Medulla oblongata (tissue), 1 donor: ENCODE results near the gene FGF14.
"Not testable (repeated sequence)": the region's sequence is repeated elsewhere in the genome, so short reads cannot be mapped to it uniquely, and the experiment has no call there.

ENCODE experiments used
- DNase-seq: peaks from one replicate; pipeline ENCODE4 v3.0.0-alpha.2; 2015; ENCODE audit errors: extremely low spot score

Gene FGF14

DNA sequence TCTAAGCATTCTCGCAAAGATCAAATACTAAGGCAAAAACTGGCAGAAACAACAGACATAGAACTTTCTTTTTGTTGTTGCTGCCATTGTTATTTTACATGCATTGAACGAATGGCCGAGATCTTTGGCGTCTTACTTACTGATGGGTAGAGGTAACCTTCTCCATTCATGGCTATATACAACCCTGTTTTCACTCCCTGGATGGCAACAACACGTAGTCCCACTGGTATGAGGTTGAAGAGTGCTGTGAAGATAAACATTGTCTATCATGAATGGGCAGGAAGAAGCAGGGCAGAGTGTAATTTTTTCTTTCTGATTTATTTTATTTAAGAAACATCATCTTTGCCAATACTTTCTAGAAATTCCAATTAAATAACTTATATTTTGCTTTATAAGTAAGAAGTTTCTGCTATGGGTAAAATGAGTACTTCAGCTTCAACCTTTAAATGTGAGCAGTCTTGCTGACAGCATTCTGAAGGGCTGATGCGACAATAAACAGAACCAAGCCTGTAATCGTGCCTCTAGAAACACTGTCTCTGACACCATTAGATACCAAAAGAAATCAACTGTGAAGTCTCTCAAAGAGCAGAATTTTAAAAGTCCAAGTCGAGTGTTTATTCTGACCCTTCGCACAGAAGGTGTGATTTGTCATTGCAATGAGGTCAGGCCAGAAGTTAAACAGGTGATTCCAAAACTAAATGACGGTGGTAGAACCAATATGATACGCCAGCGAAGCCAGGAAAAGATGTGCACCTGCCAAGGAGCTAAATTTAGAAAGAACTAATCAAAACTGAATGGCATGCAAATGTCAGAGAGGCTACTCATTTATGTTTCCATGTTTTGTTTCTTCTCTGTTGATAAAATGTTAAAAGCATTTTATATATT, 533.0 kb downstream of the FGF14 start:
- no peak for DNase-seq

GRCh38 chr13:101866889-101867581, 534.8 kb downstream of the FGF14 start:
- no peak for DNase-seq

GRCh38 chr13:101858860-101859259, 543.0 kb downstream of the FGF14 start:
- no peak for DNase-seq

DNA sequence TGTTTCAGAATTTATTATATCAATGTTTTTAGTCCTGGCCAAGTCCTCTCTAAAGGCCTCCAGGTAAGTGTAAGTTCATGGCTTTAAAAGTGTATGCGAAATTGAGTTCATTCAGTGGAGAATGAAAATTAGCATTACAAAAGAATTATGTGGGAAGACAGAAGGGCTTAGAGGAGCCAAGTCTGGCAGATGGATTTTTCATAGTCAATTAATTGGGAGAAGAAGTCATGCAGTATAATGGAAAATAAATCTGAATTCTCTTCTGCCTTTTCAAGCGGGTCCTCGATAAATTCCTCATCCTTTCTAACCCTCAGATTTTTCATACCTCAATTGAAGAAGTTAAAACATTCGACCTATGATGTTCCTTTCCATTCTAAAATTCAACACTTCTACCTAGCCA, 555.1 kb downstream of the FGF14 start:
- no peak for DNase-seq

GRCh38 chr13:101846249-101846648, 555.6 kb downstream of the FGF14 start:
- no peak for DNase-seq

DNA sequence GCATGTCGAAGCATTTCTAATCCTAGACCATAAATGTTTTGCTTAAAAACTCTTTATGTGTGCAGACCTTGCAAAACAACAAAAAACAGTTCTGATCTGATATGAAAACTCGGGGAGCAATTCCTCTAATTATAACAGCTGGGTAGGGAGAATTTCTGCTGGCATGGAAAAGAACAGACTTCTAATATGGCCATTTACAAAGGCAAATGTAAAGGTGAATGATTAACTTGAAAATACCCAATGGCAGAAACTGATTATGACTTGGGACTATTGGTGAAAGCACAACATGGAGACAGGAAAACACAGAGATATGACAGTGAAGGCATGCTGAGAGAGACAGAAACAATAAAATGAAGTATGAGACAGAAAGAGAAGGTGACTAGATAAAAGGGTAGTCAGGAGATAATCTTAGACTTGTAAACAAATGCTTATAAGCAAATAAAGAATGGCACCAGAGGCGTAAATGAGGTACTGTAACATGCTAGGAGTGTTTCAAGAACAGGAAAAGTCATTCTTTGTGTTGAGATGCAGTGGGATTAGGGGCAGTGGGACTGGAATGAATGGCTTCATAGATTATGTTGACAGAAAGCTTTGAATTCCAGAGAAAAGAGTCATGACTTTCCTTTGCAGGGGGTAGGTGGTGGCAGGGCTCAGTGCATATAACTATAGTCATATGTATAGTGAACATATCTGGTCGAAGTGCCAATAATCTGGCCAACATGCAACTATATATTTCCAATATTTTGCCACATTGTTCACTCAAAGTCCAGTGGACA, 556.4 kb downstream of the FGF14 start:
- DNase-seq = no peak

DNA sequence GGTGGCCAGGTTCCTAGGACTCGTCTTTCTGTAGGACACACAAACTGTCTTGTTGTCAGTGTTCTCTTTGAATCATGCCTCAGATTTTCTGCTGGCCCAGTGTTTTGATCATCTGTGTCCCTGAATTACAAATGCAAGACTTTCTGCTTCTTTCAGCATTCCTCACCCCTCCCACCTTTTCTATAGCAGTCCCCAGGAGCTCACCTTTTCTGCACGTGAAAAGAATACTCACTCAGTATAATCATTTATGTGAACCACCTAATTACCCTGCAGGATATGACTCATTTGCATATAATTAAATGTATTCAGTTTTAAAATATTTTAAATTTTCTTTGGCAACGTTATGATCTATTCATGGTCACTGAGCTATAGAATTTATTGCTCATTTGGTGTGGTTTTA, 560.1 kb downstream of the FGF14 start:
- DNase-seq = no peak

GRCh38 chr13:101838323-101838722, 563.5 kb downstream of the FGF14 start:
- DNase-seq = no peak

- not testable (repeated sequence) for DNase-seq
These were observed 564.1 kb downstream of the FGF14 start for GRCh38 chr13:101837778-101838177.

DNA sequence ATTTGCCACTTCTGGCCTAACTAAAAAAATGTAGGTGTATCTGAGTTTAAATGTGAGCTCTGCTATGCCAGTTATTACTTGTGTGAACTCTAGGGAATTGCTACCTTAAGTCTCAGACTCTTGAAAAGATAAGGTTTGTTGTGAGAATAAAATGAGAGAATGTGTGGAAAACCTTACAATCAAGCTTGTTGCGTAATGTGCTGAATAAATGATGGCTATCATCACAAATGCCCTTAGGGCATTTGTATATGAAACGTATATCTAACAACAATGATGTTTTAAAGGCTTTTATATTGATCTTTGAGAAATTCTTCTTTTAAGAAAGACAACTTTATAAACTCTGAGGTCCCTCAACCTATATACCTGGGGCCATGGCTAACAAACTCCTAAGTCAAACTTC, 564.6 kb downstream of the FGF14 start:
- DNase-seq = no peak

GRCh38 chr13:101835920-101836319, 565.9 kb downstream of the FGF14 start:
- DNase-seq = no peak

DNA sequence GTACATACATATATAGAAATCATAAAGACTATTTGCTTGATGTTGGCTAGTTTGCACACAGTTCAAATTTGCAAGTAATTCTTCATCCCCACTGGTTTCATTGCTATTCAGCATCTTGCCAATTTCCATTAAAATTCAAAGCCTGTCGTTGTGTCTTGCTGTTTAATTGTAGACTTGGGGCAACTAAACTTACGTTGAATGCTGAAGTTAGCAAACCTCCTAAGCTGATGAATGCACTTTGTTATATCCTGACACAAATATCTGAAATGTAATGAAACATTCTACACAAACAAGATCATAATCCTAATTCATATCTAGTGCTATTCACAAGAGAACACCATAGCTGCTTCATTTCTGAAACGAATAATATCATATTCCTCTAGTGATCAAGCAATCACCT, 568.2 kb downstream of the FGF14 start:
- no peak for DNase-seq

DNA sequence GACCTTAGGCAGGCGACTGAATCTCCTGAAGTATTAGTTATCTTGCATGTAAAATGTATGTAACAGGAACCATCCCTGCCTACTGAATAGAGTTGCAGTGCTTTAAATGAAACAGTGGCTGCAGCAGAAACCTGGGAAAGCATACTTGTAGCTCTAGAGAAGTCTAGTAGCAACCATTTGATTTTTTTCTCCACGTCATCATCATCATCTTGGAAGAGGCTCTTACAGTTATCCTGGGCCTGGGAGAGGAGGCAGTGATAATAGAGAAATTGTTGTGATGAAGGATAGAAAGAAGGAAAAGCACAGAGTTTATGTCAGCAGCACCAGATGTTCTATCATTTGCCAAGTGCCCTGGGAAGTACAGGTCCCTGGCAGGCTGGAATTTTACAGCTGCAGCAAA, 571.8 kb downstream of the FGF14 start:
- DNase-seq = no peak

GRCh38 chr13:101829484-101829883, 572.4 kb downstream of the FGF14 start:
- DNase-seq = no peak

DNA sequence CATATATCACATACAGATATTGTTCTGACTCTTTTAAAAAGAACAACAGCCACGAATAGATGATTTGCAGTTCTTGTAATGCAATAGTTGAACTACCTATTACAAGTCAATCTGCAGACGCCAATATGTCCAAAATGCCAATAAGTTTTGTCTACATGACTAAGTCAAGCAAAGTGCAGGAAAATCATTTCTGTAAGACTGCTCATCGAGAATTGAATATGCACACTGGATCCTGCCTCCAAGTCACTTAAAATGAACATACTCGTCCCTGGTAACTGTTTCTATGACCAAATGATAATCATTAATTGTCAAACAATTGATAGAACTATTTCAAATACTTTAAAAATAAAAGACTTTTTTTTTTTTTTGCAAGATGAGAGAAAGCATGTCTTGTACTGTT, 573.7 kb downstream of the FGF14 start:
- no peak for DNase-seq

DNA sequence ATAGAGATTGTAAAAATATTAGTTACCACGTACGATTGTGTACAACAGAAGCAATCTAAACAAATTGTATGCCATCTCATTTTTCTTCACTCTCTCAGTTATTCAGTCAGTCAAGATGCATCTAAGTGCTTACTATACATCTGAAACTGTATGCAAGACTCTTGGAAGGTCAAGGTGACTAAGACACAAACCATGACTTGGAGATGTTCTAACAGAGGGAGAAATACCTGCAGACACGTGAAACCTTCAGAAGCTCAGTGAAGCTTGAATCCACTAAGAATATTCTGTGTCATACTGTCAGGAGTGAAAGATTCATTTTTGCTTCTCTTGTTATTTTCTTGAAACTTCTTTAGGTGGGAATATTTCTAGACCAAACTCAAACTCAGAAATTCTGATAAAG, 584.0 kb downstream of the FGF14 start:
- DNase-seq = no peak

- no peak for DNase-seq
These were observed 590.0 kb downstream of the FGF14 start for GRCh38 chr13:101811881-101812280.

DNA sequence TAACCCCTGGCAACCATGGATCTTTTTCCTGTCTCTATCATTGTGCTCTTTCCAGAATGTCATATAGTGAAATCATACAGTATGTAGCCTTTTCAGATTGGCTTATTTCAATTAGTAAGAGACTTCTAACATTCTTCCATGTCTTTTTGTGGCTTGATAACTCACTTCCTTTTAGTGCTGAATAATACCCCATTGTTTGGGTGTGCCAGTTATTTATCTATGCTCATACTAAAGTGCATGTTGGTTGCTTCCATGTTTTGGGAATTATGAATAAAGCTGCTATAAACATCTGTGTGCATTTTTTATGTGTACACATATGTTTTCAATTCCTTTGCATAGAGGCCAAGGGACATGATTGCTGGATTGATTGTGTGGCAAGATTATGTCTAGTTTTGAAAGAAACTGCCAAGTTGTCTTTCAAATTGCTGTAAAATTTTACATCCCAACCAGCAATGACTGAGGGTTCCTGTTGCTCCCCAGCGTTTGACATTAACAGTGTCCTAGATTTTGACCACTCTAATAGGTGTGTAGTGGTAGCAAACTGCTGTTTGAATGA, 590.5 kb downstream of the FGF14 start:
- DNase-seq = no peak

- no peak for DNase-seq
These were observed 602.7 kb downstream of the FGF14 start for GRCh38 chr13:101799196-101799595.

DNA sequence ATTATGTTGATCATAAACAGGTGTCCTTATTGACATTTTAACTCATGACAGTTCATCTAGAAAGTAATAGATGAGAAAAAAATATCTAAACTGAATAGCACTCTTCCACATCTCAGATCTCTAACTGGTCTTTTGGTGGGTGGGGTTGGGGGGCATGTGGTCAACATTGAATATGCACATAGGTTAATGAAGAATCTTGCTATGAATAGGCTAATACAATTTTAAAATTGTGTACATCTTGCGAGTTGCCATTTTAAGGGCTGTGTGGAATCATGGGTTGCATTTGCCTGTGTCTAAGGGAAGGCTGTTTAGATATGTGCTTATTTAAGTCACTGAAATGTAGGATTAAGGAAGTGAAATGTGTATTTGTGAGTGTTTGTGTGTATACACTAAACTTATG, 603.4 kb downstream of the FGF14 start:
- no peak for DNase-seq

- DNase-seq = no peak
These were observed 606.4 kb downstream of the FGF14 start for GRCh38 chr13:101795460-101795859.

DNA sequence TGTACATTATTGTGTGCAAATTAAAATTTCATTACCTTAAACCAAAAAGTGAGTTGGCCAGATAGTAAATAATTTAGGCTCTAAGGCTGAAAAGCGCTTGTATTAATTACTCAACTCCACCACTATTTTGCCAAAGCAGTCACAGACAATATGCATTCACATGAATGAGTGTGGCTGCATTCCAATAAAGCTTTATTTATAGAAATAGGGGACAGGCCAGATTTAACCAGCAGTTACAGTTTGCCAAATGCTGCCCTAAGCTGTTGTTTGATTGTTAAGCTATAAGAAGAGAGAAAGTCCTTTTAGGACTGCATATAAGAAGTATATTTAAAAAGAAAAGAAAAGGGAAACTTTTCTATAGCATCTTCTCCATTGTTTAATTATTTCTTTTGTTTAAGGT, 606.8 kb downstream of the FGF14 start:
- DNase-seq = no peak
